T47D (cell line): ENCODE results near the gene PWWP2B.

Experiments used
- DNase-seq, 2 experiments: peaks; one replicate each; pipeline versions ENCODE4 v3.0.0 to v3.0.0-alpha.2; 2011 to 2012; ENCODE audit warnings: low read depth in 1 of 2, low spot score in 1 of 2
- JUND ChIP-seq: IDR thresholded peaks from 2 replicates; pipeline ENCODE4 v1.6.1; 2012; ENCODE audit warnings: low read depth
- in situ Hi-C: cut with HindIII; loops from 2 replicates; pipeline ENCODE4 v1.10.0; 2016; ENCODE audit warnings: low sequenced_read_pairs, low pct_unique_long_range_greater_than_20kb

The PWWP2B gene

DNA sequence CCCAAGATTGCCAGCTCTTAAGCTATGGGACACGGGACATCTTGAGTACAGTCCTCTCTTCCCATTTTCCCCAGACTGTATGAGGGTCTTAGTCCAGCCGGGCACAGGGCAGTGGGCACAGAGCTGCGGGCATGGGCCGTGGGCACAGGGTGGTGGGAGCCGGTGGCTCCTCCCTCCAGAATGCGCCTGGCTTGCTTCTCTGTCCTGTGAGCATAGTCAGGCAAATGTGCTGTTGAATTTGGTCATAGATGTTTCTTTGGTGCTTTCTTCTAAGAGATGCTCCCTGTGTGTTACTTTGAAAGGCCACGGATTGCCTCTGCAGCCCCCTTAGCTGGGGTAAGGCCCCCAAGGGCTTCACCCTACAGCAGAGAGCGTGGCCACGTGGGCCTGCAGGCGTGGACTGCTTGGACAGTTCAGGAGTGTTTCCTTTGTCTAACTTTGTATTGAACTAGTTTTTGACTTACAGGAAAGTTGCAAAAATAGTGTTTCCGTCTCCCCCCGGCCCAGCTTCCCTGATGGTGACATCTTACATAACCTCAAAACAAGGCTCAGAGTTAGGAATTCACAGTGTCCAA is 40.3 kb upstream of the PWWP2B start:
- no peak for DNase-seq
- no peak for TF ChIP-seq JUND
- in situ Hi-C loops = no loop called here

DNA sequence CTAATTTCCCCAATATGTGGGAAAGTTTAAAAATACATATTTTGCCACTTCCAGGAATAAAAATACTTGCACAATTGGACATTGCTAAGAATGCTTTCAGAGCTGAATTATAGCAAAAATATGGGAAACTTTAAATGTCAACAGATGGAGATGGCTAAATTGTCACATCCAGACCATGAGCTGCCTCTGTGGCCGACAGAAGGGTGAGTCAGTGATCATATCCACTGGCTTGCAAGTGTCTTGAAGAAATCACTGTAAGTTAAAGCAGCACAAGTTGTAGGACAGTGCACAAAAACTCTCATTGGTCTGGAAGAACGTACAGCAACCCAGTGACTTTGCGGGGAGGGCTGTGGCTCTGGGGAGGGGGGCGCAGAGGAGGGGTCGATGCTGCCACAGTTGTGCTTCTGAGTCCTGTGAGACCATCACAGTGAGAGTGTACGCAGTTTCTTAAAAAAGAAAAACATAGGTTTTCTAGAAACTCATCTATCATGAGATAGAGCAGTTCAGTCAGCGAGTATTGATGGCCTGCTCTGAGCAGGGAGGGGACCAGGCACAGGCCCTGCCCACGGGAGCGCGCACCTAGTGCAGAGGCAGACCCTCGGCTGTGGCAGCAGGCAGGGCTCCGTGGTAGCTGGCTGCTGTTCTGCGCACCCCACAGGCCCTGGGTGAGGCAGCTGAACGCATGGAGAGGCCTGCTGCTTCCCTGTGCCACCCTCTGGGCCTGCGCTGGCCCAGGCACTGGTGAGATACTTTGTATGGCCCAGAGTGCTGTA is 39.5 kb upstream of the PWWP2B start:
- DNase-seq = no peak
- in situ Hi-C loops = no loop called here
- TF ChIP-seq JUND = no peak

DNA sequence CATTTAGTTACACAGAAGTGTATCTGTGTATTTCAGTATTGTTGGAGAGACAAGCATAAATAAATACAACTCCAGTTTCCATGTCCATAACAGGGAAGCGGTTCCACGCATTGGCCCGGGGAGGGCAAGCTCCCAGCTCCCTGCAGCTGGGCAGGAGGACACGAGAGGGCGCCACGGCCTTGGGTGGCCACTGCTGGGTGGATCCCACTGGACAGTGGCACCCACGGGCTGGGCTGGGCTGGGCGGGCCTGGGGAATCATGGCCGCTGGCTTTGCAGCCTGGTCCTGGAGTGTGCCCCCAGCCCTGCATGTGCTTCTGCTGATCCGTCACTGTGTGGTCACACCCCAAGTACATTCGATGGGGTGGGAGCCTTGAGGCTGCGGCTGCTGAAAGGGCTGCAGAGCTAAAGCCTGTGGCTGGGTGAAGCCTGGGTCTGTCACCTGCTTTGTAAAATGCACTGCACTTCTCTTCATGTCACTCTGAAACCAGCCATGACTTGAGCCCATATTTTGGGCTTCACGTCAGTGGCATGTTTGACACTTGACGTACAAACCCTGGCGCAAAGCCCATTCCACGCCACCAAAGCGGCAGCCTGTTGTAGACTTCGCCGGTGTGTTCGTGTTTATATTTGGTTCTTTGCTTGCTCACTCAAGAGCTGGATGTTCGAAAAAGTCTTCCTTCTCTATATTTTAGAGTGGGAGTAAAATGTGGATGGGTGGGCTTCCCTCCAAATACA is 37.5 kb upstream of the PWWP2B start:
- in situ Hi-C loops = no loop called here
- DNase-seq = no peak
- TF ChIP-seq JUND = no peak

DNA sequence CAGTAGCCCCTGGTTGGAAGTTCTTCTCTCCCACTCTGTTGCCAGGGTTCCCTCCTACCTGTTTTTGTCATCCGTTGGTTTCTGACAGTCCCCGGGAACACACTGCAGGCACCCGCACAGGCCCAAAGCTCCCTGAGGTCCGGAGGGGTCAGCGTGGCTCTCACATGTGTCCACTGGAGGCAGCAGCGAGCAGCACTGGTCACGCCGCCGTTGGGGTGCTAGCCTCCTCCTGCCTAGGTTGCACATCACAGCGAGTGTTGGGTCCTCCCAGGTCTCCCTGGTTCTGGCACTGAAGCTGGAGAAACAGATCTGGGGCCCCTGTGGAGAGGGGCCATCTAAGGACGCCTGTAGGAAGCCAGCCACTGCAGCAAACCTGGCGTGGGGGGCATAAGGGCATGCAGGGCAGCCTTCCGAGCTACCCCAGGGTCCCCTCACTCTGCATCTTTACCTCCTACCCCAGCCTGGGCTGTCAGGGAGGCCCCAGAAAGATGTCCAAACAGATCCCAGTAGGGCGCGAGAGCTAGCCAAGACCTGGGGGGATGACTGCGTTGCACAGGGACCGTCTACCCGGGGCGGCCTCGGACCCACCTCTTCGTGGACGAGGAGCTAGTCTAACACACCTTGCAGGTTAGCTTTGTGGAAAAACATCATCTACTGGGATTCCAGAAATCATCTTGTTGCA is 36.1 kb upstream of the PWWP2B start:
- in situ Hi-C loops = no loop called here
- DNase-seq = peak; percentile 29 to 33

DNA sequence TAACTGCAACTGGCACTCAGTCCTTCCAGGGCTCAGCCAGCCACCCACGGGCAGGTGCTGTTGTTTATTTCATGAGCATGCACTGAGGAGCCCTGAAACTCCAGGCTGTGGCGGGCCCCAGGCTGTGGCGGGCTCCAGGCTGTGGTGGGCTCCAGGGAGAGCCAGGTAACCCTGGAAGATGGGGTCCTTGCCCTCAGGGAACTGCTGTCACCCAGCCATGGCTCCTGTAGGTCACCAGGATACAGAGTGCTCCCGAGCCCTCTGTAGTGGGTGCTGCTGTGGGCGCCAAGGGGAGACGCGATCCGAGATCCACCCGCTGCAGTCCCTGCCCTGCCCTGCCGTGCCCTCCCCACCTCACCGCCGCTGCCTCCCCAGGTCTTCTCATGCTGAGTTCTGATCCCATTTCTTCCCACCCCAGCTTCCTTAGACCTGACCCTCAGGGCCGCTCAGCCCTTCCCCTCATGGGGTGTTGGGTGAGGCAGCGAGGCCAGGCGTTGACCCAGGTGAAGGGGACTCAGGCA is 35.4 kb upstream of the PWWP2B start:
- in situ Hi-C loops = no loop called here
- TF ChIP-seq JUND = no peak
- DNase-seq = no peak

More for the DNA sequence above, 36.1 kb upstream of the PWWP2B start:
- TF ChIP-seq JUND = no peak

DNA sequence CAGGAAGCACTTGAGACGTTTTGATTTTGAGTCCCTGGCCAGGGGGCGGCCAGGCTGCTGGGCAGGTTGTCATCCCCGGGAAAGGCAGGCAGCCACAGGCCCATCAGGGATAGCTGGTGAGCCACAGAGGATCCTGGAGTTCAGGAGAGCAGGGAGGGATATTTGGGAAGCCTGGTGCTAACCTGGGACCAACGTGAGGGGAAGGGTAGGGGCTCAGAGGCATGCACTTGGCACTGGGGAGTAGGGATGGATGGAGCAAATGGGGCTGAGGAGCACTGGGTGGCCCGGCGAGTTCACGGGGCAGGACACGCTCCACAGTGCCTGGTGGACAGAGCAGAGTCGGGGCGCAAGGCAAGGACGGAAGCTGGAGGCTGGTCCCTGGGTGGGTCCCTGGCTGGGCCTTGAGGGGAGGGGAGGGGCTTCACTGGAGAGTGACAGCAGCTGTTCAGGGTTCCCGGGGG is 34.8 kb upstream of the PWWP2B start:
- in situ Hi-C loops = no loop called here
- DNase-seq = no peak
- no peak for TF ChIP-seq JUND

DNA sequence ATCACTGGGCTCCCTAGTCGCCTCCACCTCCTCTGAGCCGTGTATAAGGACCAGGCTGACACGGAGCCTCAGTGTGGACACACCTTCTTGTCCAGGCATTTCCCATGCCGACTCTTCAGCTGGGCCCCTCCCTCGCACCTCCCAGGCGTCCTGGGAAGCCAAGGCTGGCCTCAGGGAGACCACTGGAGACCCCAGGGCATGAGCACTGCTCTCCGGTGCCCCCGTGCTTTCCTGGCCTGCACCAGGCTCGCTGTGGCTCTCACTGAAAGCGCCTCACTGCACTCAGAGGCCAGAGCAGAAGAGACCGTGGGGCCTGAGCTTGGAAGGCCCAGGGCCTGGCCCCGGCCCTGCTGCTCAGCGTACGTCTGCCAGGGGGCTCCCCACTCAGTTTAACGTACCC is 33.6 kb upstream of the PWWP2B start:
- in situ Hi-C loops = no loop called here
- TF ChIP-seq JUND = no peak
- DNase-seq = no peak

DNA sequence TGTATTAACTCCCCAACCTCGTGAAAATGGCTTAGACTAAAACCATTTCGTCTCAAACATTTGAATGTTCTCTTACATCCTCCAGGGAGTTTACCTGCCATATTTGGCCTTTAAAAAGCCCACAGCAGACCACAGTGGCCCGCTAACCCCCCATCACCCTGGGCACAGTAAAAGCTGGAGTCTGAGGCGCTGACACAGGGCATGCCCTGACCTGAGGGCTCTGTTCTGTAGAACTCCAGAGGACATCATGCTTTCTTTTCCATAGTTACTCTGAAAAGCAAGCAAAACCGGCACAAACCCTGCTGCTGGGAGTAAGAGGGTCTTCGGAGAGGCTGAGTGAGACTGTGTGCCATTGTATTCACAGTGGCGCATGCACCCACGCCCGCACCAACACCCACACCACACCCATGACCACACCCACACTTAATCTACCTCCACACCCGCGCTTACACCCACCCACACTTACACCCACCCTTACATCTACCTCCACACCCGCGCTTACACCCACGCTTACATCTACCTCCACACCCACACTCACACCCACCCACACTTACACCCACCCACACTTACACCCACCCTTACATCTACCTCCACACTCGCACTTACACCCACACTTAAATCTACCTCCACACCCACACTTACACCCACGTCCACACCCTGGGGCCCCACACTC is 32.9 kb upstream of the PWWP2B start:
- in situ Hi-C loops = no loop called here
- no peak for DNase-seq
- no peak for TF ChIP-seq JUND

DNA sequence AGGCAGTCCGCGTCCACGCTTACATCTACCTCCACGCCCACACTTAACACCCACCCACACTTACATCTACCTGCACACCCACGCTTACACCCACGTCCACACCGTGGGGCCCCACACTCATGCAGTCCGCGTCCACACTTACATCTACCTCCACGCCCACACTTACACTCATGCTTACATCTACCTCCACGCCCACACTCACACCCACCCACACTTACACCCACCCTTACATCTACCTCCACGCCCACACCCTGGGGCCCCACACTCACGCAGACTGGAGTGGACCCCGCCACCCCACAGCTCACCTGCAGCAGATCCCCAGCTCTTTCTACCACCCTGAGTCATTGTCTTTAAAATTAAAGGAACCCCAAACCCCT is 32.4 kb upstream of the PWWP2B start:
- no peak for DNase-seq
- TF ChIP-seq JUND = no peak
- in situ Hi-C loops = no loop called here

DNA sequence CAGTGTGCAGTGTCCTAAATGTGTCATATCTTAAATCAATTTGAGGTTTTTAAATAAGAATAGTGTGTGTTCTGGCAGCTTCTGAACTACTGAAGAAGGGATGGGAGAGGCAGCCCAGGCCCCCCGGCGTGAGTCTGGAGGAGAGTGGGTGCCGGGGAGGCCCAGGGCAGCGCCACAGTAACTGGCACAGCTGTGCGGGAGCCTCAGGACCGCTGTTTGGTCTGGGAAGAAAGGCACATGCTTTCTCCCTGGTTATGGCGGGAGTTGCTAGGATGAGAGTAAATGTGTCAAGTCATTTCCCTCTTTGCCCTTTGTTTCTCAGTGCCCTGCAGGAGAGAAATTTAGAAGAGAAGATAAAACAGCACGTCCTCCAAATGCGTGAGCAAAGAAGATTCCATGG is 31.9 kb upstream of the PWWP2B start:
- no peak for TF ChIP-seq JUND
- in situ Hi-C loops = no loop called here
- no peak for DNase-seq

DNA sequence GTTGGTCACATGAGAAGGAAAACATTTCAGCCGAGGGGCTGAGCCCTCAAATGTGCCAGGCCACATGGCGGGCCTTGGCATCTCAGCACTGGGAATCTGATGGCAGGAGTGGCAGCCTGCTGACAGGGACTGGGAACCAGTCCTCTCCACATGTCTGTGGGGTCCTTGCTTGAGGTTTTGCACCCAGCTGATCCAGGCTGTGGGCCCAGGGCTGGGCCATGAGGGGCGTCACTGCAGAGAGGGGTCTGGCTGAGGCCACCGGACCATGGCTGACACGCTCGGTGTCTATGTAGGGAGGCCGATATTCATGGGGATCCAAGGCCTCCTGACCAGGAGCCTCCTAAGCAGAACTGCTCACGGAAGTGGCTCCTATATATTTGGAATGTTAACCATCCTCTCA is 31.0 kb upstream of the PWWP2B start:
- in situ Hi-C loops = no loop called here
- no peak for TF ChIP-seq JUND
- DNase-seq = no peak

DNA sequence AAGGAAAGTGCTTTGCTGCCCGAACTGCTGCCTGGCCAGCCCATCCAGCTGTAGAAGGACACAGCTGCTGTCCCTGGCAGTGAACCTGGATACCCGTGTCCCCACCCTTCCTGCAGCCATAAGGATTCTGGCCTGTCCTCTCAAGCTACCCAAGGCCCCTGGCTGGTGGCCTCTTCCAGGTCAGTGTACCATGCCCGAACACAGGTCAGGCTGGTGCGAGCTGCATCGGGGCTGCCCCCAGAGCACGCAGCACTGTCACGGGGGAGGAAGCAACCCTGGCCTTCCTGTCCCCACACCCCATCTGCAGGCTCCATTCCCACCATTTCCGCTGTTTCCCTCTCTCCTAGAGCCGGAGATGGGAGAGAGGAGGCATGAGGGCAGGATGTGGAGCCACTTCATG is 30.5 kb upstream of the PWWP2B start:
- in situ Hi-C loops = no loop called here

More for the DNA sequence above, 30.5 kb upstream of the PWWP2B start:
- no peak for DNase-seq
- no peak for TF ChIP-seq JUND
